Measurements from ENCODE around the gene MED20.

GRCh38 chr6:41909727-41910126 is 11.2 kb downstream of the MED20 start:
- TF ChIP-seq CTCF (IDR thresholded peaks at IDR 0.05 in 4 of 5, conservative IDR thresholded peaks at IDR 0.05 in 1 of 5) (no peak), POLR2A (IDR thresholded peaks at IDR 0.05) (no peak)

Data from gastrocnemius medialis (tissue), 4 donors.